Testis (tissue), 2 donors: ENCODE measurements around the gene CIPC.

Experiments used
- POLR2A ChIP-seq: fragments of 450-650 bp; IDR thresholded peaks from one replicate; pipeline ENCODE4 v1.6.1; 2017; ENCODE audit warnings: antibody characterized with exemption, mild to moderate bottlenecking, moderate library complexity
- TF ChIP-seq, protein P1 (sequence below), 3 experiments: fragments of 450-650 bp in 2 of 3; fragments of 200-600 bp in 1 of 3; sonication (generic) in 1 of 3; IDR thresholded peaks; one replicate each; pipeline ENCODE4 v1.5.1; 2016 to 2019; ENCODE audit warnings: antibody characterized with exemption in 3 of 3, mild to moderate bottlenecking in 2 of 3, moderate library complexity in 1 of 3

- TF ChIP-seq, protein P1, sequence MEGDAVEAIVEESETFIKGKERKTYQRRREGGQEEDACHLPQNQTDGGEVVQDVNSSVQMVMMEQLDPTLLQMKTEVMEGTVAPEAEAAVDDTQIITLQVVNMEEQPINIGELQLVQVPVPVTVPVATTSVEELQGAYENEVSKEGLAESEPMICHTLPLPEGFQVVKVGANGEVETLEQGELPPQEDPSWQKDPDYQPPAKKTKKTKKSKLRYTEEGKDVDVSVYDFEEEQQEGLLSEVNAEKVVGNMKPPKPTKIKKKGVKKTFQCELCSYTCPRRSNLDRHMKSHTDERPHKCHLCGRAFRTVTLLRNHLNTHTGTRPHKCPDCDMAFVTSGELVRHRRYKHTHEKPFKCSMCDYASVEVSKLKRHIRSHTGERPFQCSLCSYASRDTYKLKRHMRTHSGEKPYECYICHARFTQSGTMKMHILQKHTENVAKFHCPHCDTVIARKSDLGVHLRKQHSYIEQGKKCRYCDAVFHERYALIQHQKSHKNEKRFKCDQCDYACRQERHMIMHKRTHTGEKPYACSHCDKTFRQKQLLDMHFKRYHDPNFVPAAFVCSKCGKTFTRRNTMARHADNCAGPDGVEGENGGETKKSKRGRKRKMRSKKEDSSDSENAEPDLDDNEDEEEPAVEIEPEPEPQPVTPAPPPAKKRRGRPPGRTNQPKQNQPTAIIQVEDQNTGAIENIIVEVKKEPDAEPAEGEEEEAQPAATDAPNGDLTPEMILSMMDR (IDR thresholded peaks at IDR 0.05), result peak; percentile 42 to 68 (median 65)
- no peak for TF ChIP-seq POLR2A
These were observed 3.3 kb upstream of the CIPC start for GRCh38 chr14:77094672-77095284.
